SK-N-SH (cell line): ENCODE data around the gene TCF7L2. TPM values are rescaled to one million over a fixed set of nuclear protein-coding genes. Genes with fewer than 3 reads are reported as not detected.

Source experiments
- CTCF ChIA-PET: fragments of 300-600, 350-600 bp; formaldehyde crosslinking; extraction: SDS; loops from one replicate; lab custom pipeline; 2021; lab: Yijun Ruan, JAX
- POLR2A ChIA-PET: fragments of 350-600 bp; sonication (Branson Sonifier 250); formaldehyde crosslinking; extraction: SDS; loops from one replicate; lab custom pipeline; 2020; ENCODE audit warnings: antibody characterized with exemption, inconsistent platforms; lab: Yijun Ruan, JAX
- DNase-seq: peaks from one replicate; pipeline ENCODE4 v3.0.0; 2012
- H2AFZ ChIP-seq: fragments of 200-600 bp; sonication (generic); 2 replicates; pipeline ENCODE4 v1.8.1; 2016; ENCODE audit warnings: antibody characterized with exemption, mild to moderate bottlenecking, low read depth
- H3F3A ChIP-seq: fragments of 200-600 bp; sonication (generic); replicated peaks from 2 replicates; pipeline ENCODE3; 2016; ENCODE audit warnings: antibody characterized with exemption, mild to moderate bottlenecking; ENCODE audit not compliant: insufficient read depth
- H3K27ac ChIP-seq, 2 experiments: fragments of 200-500 bp in 1 of 2; fragments of 200-600 bp in 1 of 2; sonication (Bioruptor generic) in 1 of 2; sonication (generic), shearing (Covaris generic) in 1 of 2; 2 replicates each; pipeline versions ENCODE4 v1.5.1 to v1.6.1; 2014 to 2016; ENCODE audit warnings: low read depth in 2 of 2, inconsistent platforms in 1 of 2, low read length in 1 of 2, mild to moderate bottlenecking in 1 of 2, mixed read lengths in 1 of 2
- H3K27me3 ChIP-seq: fragments of 200-600 bp; sonication (generic), shearing (Covaris generic); 2 replicates; pipeline ENCODE4 v1.6.1; 2016; ENCODE audit warnings: mixed run types; ENCODE audit not compliant: insufficient read depth
- H3K36me3 ChIP-seq, 2 experiments: fragments of 200-500 bp in 1 of 2; fragments of 200-600 bp in 1 of 2; sonication (Bioruptor generic) in 1 of 2; sonication (generic) in 1 of 2; replicated peaks in 1 of 2; 2 replicates each; pipeline versions ENCODE3 to v1.5.1; 2014 to 2016; ENCODE audit warnings: low read length in 1 of 2, mild to moderate bottlenecking in 1 of 2; ENCODE audit not compliant: insufficient read depth in 2 of 2, control insufficient read depth in 1 of 2
- H3K4me1 ChIP-seq, 2 experiments: fragments of 200-500 bp in 1 of 2; fragments of 200-600 bp in 1 of 2; sonication (Bioruptor generic) in 1 of 2; sonication (generic), shearing (Covaris generic) in 1 of 2; 2 replicates each; pipeline versions ENCODE4 v1.5.1 to v1.6.1; 2014 to 2016; ENCODE audit warnings: low read depth in 1 of 2, low read length in 1 of 2, mixed run types in 1 of 2; ENCODE audit not compliant: insufficient read depth in 2 of 2, control insufficient read depth in 1 of 2
- H3K4me2 ChIP-seq: fragments of 200-600 bp; sonication (generic), shearing (Covaris generic); 2 replicates; pipeline ENCODE4 v1.6.1; 2017; ENCODE audit warnings: mixed run types
- H3K4me3 ChIP-seq, 2 experiments: fragments of 200-500 bp in 1 of 2; fragments of 200-600 bp in 1 of 2; sonication (Bioruptor generic) in 1 of 2; sonication (generic), shearing (Covaris generic) in 1 of 2; 2 replicates each; pipeline versions ENCODE4 v1.5.1 to v1.8.1; 2014 to 2016; ENCODE audit warnings: low read depth in 2 of 2, inconsistent platforms in 1 of 2, low read length in 1 of 2, mild to moderate bottlenecking in 1 of 2, mixed read lengths in 1 of 2, moderate library complexity in 1 of 2
- H3K79me2 ChIP-seq: fragments of 200-600 bp; sonication (generic); 2 replicates; pipeline ENCODE4 v1.8.1; 2017; ENCODE audit warnings: mild to moderate bottlenecking; ENCODE audit not compliant: insufficient read depth
- H3K9ac ChIP-seq: fragments of 200-600 bp; sonication (generic); 2 replicates; pipeline ENCODE4 v1.6.1; 2017; ENCODE audit warnings: mixed run types
- H3K9me2 ChIP-seq: fragments of 200-600 bp; sonication (generic); 2 replicates; pipeline ENCODE4 v1.6.1; 2017; ENCODE audit warnings: mixed run types
- H3K9me3 ChIP-seq: fragments of 200-600 bp; sonication (generic); 2 replicates; pipeline ENCODE4 v1.6.1; 2017; ENCODE audit warnings: mixed run types, mild to moderate bottlenecking, moderate library complexity
- H4K20me1 ChIP-seq: fragments of 200-600 bp; sonication (generic); 2 replicates; pipeline ENCODE4 v1.6.1; 2017; ENCODE audit warnings: mild to moderate bottlenecking, mixed run types; ENCODE audit not compliant: insufficient read depth
- ELF1 ChIP-seq: IDR thresholded peaks from 2 replicates; pipeline ENCODE4 v1.4.0; 2012
- EZH2phosphoT487 ChIP-seq: fragments of 200-600 bp; sonication (generic); IDR thresholded peaks from 2 replicates; pipeline ENCODE4 v1.6.1; 2017; ENCODE audit warnings: low read depth, mixed run types, mild to moderate bottlenecking, antibody characterized with exemption, moderate library complexity, borderline replicate concordance
- FOXJ3 ChIP-seq: sonication (generic); formaldehyde crosslinking; IDR thresholded peaks from 2 replicates; pipeline ENCODE4 v1.5.1; 2020; ENCODE audit warnings: mild to moderate bottlenecking, missing genetic modification reagents
- GATA2 ChIP-seq: sonication (generic); formaldehyde crosslinking; IDR thresholded peaks from 2 replicates; pipeline ENCODE4 v1.5.0; 2020; ENCODE audit warnings: mild to moderate bottlenecking, missing genetic modification reagents
- JUND ChIP-seq: IDR thresholded peaks from 2 replicates; pipeline ENCODE4 v1.4.0; 2012
- NRF1 ChIP-seq: IDR thresholded peaks from 2 replicates; pipeline ENCODE4 v1.6.1; 2012; ENCODE audit warnings: low read depth, mild to moderate bottlenecking, low read length
- RCOR1 ChIP-seq: fragments of 150-350 bp; IDR thresholded peaks from 2 replicates; pipeline ENCODE4 v1.6.1; 2017; ENCODE audit warnings: antibody characterized with exemption, low read length
- RFX5 ChIP-seq: IDR thresholded peaks from 2 replicates; pipeline ENCODE4 v1.6.1; 2012; ENCODE audit warnings: mild to moderate bottlenecking, improper control_type of control experiment, low read length
- SMC3 ChIP-seq: IDR thresholded peaks from 2 replicates; pipeline ENCODE4 v1.6.1; 2012; ENCODE audit warnings: low read depth, low read length, improper control_type of control experiment
- TCF12 ChIP-seq: IDR thresholded peaks from 2 replicates; pipeline ENCODE4 v1.4.0; 2012
- YY1 ChIP-seq: IDR thresholded peaks from 2 replicates; pipeline ENCODE4 v1.4.0; 2012; ENCODE audit warnings: low read depth, mild to moderate bottlenecking
- WGBS: methylation state at CpG from one replicate; pipeline ENCODE4 v1.1.6; 2017; ENCODE audit warnings: low lambda C conversion rate; 5-methylcytosine and 5-hydroxymethylcytosine counted together
- polyA plus RNA-seq, 3 experiments: library from polyadenylated mRNA; depleted of rRNA; stranded (reverse); fragments of >200 nt; gene quantifications; 2 replicates each; pipeline ENCODE4 v1.2.3, GENCODE V29; 2012
- TF ChIP-seq, protein P1 (sequence below): fragments of 150-350 bp; IDR thresholded peaks from 2 replicates; pipeline ENCODE4 v1.6.1; 2017; ENCODE audit warnings: antibody characterized with exemption, low read length, low read depth, borderline replicate concordance

TCF7L2 gene
- polyA plus RNA-seq, 1 of the 3 experiments (the other 2 are of a cell fraction), result 10.2 TPM

DNA sequence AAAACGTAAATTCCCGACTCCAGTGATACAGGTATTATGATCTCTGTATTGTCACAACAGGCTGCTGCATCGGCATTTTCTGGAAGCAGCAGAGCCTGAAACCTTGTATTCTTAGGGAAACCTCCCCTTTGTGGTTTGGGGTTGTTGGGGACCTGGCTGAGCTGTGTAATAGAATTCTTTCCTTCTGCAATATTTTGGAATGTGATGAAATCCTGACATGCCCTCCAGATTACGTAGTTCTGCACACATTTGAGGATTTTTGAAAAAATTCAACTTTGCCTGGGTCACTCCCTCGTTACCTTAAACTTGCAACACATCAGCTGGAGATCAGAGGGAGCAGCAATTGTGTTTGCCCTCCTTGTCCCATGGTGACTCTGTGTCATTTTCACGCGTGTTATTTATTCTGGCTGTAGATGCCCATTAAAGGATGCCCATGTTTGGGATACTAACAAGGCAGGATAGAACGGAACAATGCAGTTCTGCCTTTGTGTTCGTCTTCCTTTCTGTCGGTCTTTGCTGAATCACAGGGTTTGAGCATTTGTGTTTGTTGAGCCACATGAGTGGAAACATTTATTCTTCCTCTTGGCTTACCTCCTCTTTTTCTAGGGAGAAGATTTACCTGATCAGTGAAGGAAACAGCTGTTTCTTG is 181.7 kb downstream of the TCF7L2 start (continued):
- no peak for TF ChIP-seq JUND
- no peak for TF ChIP-seq FOXJ3 (CRISPR knock-in tag)
- no peak for TF ChIP-seq EZH2phosphoT487
- TF ChIP-seq SMC3, result no peak
- TF ChIP-seq TCF12, result no peak
- TF ChIP-seq GATA2 (CRISPR knock-in tag), result no peak
- TF ChIP-seq RCOR1, result no peak

DNA sequence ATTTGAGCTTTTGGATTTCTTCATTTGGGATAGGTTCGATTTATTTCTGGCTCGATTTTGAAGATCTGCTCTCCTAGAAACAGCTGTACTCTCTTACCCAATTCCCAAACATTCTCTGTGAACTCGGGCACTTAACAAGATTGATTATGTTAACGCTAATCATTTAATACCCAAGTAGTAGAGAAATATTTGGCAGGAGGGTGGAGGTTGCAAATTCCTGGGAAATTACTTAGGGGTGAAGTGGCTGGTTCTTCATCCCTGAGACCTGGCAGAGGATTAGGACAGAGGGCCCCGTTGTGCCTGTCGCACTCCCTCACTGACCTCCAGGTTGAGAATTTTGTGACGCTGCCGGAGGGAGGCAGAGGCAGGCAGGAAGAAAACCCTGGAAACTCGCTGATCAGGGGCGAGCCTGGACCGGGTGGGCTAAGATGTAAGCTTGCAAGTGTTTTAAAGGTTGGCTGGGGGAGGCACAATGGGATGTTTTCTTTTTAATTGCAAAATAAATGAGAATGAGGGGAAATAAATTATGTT is 182.6 kb downstream of the TCF7L2 start:
- H3K27me3 ChIP-seq, result no peaks in the 10 kb centered on the region
- H3F3A ChIP-seq, result no peaks in the 10 kb centered on the region
- TF ChIP-seq YY1 (no peak), GATA2 (CRISPR knock-in tag) (no peak), RFX5 (no peak), ELF1 (no peak), JUND (no peak), NRF1 (no peak)
- ChIA-PET POLR2A (no interaction called here), CTCF (interaction anchor here (0.8 to 3.7 kb wide), 3 partner anchors 252 to 642 kb away, joined by 3 to 14 read pairs (median 3); no protein-coding TSS in a partner anchor)
- WGBS, result 84% methylated on average over 11 of the region's 11 CpGs
- H3K9me3 ChIP-seq, result no peaks in the 10 kb centered on the region
- H4K20me1 ChIP-seq, result no peaks in the 10 kb centered on the region
- H3K9me2 ChIP-seq, result no peaks in the 10 kb centered on the region
- peaks cover 2 to 18% of the 10 kb centered on the region in 2 experiments; a peak in 3 of 4 replicates for H3K4me1 ChIP-seq
- H3K9ac ChIP-seq, result no peak overlapping the region
- no peak overlapping the region for H2AFZ ChIP-seq
- no peak overlapping the region for H3K4me3 ChIP-seq
- no peak for DNase-seq
- H3K4me2 ChIP-seq, result no peak overlapping the region
- H3K79me2 ChIP-seq, result peaks cover 9% of the 10 kb centered on the region
- H3K27ac ChIP-seq, result no peak overlapping the region
- no peaks in the 10 kb centered on the region for H3K36me3 ChIP-seq

DNA sequence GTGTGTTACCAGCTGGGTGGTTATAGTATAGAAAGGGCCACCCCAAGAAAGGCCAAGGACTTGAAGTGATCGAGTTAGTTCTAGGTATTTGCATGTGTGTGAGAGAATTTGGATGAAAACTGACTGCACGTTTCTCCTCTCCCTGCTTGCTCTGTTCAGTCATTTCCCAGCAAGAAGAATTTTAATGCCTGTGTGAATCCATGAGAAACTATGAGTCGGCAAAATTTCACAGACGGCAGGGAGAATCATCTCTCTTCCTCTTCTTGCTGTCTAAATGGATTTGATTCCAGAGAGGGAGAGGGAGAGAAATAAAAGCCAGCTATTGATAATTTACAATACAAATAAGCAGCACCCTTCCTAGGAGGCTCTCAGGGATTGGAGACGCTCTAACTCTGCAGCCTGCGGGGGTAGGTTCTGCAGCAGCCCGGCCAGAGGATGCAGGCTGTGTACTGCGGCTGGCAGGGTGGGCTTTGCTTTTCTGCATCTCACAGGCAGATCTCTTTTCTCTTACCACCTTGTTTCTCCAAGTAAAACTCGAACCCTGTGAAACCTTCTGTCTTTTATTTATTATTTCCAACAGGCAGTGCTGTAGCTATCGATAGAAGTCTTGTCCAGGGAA is 183.6 kb downstream of the TCF7L2 start:
- Histone ChIP-seq H3K4me1 (peaks cover 2 to 18% of the 10 kb centered on the region in 2 experiments; a peak in 3 of 4 replicates), H3K27ac (0 out of 4 replicates have a peak overlapping the region, but pooled peaks of 1 of the 2 experiments have one; percentile 29), H3K27me3 (no peaks in the 10 kb centered on the region), H3K9me2 (no peaks in the 10 kb centered on the region), H3K9me3 (no peaks in the 10 kb centered on the region), H3K4me2 (peak overlapping the region; percentile 53; the same call in 1 of the 2 replicates), H3K4me3 (no peak overlapping the region), H3K36me3 (no peaks in the 10 kb centered on the region), H3K79me2 (peaks cover 3% of the 10 kb centered on the region; the same call in 1 of the 2 replicates), H3F3A (no peaks in the 10 kb centered on the region), H3K9ac (no peak overlapping the region), H2AFZ (no peak overlapping the region), H4K20me1 (no peaks in the 10 kb centered on the region)
- ChIA-PET POLR2A (no interaction called here), CTCF (interaction anchor here (0.8 to 3.7 kb wide), 3 partner anchors 251 to 643 kb away, joined by 3 to 14 read pairs (median 3); no protein-coding TSS in a partner anchor)
- DNase-seq, result no peak
- 72% methylated on average over 10 of the region's 10 CpGs for WGBS
- TF ChIP-seq, protein P1, sequence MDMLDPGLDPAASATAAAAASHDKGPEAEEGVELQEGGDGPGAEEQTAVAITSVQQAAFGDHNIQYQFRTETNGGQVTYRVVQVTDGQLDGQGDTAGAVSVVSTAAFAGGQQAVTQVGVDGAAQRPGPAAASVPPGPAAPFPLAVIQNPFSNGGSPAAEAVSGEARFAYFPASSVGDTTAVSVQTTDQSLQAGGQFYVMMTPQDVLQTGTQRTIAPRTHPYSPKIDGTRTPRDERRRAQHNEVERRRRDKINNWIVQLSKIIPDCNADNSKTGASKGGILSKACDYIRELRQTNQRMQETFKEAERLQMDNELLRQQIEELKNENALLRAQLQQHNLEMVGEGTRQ, result no peak
